GM18951 (cell line): ENCODE data around the gene UNKL.

Source experiments
- POLR2A ChIP-seq: IDR thresholded peaks from 4 replicates; pipeline ENCODE4 v1.6.1; 2011; ENCODE audit warnings: mild to moderate bottlenecking; ENCODE audit not compliant: insufficient read length, insufficient read depth; ENCODE audit errors: extremely low read depth
- in situ Hi-C: fragments of 300-500 bp; cut with MboI; formaldehyde crosslinking; loops from one replicate; pipeline ENCODE4 v1.12.0; 2022; ENCODE audit warnings: low sequenced_read_pairs, mixed read lengths, inconsistent platforms; ENCODE audit not compliant: unreplicated experiment

Gene UNKL, protein sequence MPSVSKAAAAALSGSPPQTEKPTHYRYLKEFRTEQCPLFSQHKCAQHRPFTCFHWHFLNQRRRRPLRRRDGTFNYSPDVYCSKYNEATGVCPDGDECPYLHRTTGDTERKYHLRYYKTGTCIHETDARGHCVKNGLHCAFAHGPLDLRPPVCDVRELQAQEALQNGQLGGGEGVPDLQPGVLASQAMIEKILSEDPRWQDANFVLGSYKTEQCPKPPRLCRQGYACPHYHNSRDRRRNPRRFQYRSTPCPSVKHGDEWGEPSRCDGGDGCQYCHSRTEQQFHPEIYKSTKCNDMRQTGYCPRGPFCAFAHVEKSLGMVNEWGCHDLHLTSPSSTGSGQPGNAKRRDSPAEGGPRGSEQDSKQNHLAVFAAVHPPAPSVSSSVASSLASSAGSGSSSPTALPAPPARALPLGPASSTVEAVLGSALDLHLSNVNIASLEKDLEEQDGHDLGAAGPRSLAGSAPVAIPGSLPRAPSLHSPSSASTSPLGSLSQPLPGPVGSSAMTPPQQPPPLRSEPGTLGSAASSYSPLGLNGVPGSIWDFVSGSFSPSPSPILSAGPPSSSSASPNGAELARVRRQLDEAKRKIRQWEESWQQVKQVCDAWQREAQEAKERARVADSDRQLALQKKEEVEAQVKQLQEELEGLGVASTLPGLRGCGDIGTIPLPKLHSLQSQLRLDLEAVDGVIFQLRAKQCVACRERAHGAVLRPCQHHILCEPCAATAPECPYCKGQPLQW

DNA sequence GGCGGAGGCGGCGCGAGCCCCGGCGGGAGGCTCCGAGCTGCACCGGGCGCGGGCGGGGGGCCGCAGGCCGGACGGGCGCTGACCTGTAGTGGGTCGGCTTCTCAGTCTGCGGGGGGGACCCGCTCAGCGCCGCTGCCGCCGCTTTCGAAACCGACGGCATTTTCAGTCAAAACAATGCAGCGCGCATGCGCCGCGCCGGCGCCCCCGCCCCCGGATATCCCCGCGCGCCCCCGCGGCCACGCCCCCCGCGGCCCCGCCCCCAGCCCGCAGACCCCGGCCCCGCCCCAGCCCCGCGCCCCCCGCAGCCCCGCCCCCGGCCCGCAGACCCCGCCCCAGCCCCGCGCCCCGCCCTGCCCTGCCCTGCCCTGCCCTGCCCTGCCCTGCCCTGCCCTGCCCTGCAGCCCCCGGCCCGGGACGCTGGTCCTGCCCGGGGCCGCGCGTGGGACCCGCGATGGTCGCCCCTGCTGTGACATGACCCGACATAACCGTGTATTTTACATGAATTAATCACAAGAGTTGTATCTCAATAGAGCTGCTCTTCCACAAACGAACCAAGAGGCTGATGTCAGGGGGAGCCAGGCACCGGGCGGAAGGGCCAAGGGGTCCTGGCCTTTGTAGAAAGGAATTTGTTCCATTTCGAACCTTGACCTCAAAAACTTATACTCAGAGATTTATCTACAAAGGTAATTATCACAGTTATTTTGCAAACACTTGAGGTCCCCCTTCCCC is at the start of gene UNKL:
UNKL (minus strand) TSS at position 173 of the 729 bp plus-strand sequence; CDS start at position 160, 13 bp downstream.
- in situ Hi-C loops, result no loop called here
- TF ChIP-seq POLR2A, result peak; percentile 60

- no peak for TF ChIP-seq POLR2A
- in situ Hi-C loops, result no loop called here
These were observed 46.6 kb upstream of the UNKL start for GRCh38 chr16:1461146-1461545.

GRCh38 chr16:1460602-1461138 is 46.2 kb upstream of the UNKL start:
- in situ Hi-C loops, result no loop called here
- no peak for TF ChIP-seq POLR2A

DNA sequence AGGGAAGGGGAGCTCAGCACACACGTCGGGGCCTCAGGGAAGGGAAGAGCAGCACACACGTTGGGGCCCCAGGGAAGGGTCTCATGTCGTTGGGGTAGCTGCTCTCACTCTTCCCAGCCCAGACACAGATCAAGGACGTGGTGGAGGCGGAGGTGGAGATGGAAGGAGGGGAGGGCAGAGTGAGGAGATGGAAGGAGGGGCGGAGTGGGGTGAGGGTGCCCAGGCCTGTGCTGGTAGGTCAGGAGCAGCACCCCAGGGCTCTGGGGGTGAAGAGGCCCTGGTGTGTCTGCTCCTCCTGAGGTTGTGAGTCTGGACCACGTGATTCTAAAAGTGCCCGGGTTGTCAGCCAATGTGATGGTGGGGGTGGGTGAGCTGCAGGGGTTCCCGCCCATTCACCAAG is 45.5 kb upstream of the UNKL start:
- in situ Hi-C loops, result no loop called here
- TF ChIP-seq POLR2A, result no peak

DNA sequence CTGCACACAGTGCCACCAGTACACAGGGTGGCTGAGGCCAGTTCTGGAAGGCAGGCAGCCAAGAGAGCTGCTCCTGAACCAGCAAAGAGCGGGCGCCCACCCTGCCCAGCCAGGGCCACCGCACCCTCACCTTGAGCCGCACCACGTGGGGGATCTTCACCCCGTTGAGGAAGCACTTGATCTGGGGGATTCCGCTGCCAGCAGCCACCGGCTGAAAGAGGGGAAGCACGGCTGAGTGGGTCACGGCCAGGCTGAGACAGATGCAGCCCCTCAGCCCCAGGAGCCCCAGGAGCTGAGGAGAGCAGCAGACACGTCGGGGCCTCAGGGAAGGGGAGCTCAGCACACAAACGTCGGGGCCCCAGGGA is 44.5 kb upstream of the UNKL start:
- in situ Hi-C loops, result no loop called here
- TF ChIP-seq POLR2A, result no peak

DNA sequence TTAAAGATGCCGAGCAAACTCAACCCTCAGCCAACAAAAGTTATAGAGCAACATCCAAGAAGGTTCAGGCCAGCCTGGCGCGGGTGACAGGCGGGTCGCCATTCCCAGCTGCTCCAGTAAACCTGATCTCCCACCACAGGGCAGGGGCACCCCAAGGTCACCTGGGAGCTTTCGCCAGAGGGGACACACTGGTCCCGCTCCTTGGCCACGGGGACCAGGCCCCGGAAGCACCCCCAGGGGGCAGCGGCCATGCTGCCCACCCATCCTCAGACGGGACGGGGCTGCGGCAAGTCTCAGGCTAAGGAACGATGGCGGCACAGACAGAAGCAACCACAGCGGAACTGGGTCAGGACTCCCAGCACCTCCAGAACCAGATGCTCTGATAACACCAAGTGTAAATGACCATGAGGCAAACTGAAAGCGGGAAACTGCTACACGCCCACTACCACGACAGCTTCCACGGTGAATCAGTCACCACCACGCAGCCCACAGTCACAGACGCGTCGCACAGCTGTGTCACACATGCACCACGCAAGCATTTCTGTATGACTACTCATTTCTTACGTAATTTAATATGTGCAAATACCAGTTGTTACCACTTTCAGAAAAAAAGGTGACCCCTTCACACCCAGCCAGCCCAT is 44.0 kb upstream of the UNKL start:
- no peak for TF ChIP-seq POLR2A
- in situ Hi-C loops, result no loop called here

DNA sequence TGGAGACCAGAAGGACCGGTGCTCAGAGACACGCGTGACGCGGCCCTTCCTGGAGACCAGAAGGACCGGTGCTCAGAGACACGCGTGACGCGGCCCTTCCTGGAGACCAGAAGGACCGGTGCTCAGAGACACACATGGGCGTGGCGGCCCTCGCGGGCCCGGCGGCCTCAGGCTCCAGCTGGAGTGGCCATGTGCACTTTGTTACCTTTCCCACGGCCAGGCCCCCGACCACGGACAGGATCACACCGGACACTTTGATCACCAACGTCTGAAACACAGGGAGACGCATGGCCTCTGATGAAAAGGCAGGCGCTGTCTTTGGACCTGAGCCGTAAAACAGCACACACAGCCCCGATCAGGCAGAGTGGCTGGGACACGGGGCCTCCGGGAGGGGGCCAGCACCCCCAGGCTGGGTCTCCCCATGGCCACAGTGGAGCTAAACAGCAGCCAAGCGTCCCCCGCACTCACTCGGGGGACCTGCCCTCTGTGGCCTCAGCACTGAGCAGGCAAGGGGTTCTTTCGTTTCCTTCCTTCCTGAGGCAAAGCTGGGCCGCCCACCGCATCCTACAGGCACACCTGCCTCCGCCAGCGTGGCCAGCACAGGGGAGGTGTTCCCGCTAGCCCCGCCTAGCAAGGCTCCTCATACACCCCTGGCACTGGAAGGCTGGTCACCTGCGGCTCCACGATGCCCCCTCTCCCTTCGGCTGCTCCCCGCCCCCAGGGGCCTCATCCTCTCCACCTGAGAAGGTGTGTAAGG is 43.2 kb upstream of the UNKL start:
- TF ChIP-seq POLR2A, result no peak

GRCh38 chr16:1456951-1457350 is 42.4 kb upstream of the UNKL start:
- in situ Hi-C loops, result no loop called here
- TF ChIP-seq POLR2A, result no peak

More for the DNA sequence above, 43.2 kb upstream of the UNKL start:
- in situ Hi-C loops, result no loop called here

DNA sequence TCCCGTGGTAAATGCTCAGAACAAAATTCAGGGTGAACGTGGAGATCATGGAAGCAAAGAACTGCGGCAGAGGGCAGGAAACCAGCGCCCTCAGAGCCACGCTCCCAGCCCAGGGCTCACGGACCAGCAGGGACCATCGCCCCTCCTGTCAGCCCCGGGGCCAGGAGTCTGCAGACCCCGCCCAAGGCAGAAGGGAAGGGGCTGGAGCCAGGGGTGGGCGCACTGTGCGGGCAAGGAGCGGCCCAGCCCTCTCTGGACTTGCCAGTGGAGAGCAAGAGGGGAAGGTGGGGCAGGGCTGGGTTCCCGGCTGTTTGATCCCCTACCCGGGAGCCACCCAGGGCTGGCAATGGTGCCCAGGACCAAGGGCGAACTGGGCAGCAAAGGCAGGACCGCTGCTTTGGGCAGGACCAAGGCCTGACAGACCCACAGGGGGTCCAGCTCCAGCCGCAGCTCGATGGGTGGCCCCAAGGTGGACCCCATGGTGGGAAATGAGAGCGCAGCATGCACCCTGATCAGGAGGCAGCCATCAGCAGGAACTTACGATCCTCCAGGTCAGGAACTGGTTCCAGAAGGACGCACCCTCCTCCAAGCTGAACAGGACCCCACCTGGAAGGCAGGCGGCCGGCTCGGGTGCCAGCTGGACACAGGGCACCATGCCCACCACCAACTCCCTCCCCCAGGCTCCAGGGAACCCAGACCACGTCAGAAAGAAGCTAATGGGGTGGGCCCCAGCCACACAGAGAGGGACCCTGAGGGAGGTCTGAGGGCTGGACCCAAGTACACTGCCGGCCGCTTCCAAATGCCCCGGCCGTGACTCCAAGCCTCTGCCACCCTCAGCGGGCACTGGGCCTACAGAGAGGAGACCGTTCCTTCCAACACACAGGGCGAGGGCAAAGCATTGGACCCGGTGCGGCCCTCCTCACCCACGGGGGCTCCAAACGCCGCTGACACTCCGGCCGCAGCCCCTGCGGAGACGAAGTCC is 41.0 kb upstream of the UNKL start:
- TF ChIP-seq POLR2A, result no peak
- in situ Hi-C loops, result no loop called here

DNA sequence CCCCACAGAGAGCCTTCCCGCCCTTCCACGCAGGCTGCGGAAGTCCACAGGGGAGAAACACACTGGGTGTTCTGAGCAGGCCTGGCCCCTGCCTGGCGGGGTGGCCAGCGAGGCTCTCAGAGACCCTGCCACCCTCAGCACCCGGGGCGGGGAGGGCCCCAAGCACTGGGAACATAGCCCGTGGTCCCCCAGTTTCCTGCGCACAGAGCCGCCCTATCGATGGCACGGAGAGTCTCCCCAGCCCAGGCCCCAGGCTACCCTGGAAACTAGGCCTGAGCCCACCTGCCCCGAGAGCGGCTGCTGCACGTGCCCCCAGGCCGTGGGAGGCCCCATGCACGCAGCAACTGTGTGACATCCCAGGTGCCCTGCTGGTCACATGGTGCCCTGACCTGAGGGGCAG is 40.1 kb upstream of the UNKL start:
- TF ChIP-seq POLR2A, result no peak
- in situ Hi-C loops, result no loop called here

- TF ChIP-seq POLR2A, result no peak
- in situ Hi-C loops, result no loop called here
These were observed 38.8 kb upstream of the UNKL start for GRCh38 chr16:1453316-1453715.

DNA sequence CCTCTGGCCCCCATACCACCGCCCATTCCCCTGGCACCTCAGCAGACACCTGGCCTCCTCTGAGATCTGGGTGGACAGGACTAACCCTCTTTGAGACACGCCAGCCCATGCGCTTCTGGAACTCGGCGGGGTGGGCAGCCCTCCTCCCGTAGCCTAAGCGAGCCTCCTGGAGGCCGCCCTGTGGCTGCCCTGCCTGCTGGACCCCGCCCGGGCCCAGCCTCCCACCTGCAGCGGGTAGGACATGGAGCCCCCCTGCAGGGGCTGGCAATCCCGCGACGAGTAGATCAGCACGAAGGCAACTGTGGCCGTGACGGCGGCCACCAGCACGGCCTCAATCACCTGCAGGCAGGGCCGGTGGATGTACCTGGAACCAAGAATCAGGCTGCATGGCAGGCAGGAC is 38.0 kb upstream of the UNKL start:
- in situ Hi-C loops, result no loop called here
- no peak for TF ChIP-seq POLR2A
